ENCODE measurements around the gene MPC2. TPM values are rescaled to one million over a fixed set of nuclear protein-coding genes. Genes with fewer than 3 reads are reported as not detected.

Gene MPC2
- total RNA-seq, 1 experiment from 2014 or later: 71.7 TPM

DNA sequence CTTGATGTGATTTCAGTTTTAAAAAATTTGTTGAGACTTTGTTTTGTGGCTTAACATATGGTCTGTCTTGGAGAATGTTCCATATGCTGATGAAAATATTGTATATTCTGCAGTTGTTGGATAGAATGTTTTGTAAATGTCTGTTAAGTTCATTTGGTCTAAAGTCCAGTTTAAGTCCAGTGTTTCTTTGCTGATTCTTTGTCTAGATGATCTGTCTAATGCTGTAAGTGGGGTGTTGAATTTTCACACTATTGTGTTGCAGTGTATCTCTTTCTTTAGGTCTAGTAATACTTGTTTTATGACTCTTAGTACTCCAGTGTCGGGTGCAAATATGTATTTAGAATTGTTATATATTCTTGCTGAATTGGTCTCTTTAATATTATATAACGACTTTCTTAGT is 10.9 kb upstream of the MPC2 start:
- Histone ChIP-seq H3K27me3 (ENCODE audit: control insufficient read depth, insufficient read depth, low read length) (no peaks in the 10 kb centered on the region), H3K27ac (ENCODE audit: low read length) (no peak overlapping the region), H3K4me1 (ENCODE audit: control insufficient read depth, insufficient read depth, low read length) (no peaks in the 10 kb centered on the region), H3K9me3 (ENCODE audit: control insufficient read depth, insufficient read depth, low read depth, low read length) (no peaks in the 10 kb centered on the region), H3K4me3 (ENCODE audit: low read depth in 2 of 2, low read length in 2 of 2) (no peak overlapping the region), H3K36me3 (ENCODE audit: control insufficient read depth, insufficient read depth, low read length) (peaks cover under 1% of the 10 kb centered on the region; the same call in 1 of the 2 replicates)
- intact Hi-C loops (cut with micrococcal nuclease; ENCODE audit: unreplicated experiment) (no loop called here), in situ Hi-C loops (cut with HindIII; ENCODE audit: low pct_unique_long_range_greater_than_20kb, low sequenced_read_pairs) (no loop called here)
- POLR2A ChIA-PET: no interaction called here
- CTCF ChIA-PET: no interaction called here
- no peak for DNase-seq (ENCODE audit: low read depth, low spot score)
- TF ChIP-seq, protein P1, sequence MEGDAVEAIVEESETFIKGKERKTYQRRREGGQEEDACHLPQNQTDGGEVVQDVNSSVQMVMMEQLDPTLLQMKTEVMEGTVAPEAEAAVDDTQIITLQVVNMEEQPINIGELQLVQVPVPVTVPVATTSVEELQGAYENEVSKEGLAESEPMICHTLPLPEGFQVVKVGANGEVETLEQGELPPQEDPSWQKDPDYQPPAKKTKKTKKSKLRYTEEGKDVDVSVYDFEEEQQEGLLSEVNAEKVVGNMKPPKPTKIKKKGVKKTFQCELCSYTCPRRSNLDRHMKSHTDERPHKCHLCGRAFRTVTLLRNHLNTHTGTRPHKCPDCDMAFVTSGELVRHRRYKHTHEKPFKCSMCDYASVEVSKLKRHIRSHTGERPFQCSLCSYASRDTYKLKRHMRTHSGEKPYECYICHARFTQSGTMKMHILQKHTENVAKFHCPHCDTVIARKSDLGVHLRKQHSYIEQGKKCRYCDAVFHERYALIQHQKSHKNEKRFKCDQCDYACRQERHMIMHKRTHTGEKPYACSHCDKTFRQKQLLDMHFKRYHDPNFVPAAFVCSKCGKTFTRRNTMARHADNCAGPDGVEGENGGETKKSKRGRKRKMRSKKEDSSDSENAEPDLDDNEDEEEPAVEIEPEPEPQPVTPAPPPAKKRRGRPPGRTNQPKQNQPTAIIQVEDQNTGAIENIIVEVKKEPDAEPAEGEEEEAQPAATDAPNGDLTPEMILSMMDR (IDR thresholded peaks at IDR 0.05): no peak
- TF ChIP-seq POLR2AphosphoS5 (IDR thresholded peaks at IDR 0.05; ENCODE audit: low read depth, low read length) (no peak), SIN3A (IDR thresholded peaks at IDR 0.05; ENCODE audit: borderline replicate concordance, insufficient read depth, low read depth, low read length) (no peak), TCF7L2 (IDR thresholded peaks at IDR 0.05; ENCODE audit: low read depth, low read length) (no peak)
- TF ChIP-seq, protein P2, sequence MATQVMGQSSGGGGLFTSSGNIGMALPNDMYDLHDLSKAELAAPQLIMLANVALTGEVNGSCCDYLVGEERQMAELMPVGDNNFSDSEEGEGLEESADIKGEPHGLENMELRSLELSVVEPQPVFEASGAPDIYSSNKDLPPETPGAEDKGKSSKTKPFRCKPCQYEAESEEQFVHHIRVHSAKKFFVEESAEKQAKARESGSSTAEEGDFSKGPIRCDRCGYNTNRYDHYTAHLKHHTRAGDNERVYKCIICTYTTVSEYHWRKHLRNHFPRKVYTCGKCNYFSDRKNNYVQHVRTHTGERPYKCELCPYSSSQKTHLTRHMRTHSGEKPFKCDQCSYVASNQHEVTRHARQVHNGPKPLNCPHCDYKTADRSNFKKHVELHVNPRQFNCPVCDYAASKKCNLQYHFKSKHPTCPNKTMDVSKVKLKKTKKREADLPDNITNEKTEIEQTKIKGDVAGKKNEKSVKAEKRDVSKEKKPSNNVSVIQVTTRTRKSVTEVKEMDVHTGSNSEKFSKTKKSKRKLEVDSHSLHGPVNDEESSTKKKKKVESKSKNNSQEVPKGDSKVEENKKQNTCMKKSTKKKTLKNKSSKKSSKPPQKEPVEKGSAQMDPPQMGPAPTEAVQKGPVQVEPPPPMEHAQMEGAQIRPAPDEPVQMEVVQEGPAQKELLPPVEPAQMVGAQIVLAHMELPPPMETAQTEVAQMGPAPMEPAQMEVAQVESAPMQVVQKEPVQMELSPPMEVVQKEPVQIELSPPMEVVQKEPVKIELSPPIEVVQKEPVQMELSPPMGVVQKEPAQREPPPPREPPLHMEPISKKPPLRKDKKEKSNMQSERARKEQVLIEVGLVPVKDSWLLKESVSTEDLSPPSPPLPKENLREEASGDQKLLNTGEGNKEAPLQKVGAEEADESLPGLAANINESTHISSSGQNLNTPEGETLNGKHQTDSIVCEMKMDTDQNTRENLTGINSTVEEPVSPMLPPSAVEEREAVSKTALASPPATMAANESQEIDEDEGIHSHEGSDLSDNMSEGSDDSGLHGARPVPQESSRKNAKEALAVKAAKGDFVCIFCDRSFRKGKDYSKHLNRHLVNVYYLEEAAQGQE (IDR thresholded peaks at IDR 0.05; ENCODE audit: insufficient read depth in 1 of 2, low read depth in 2 of 2, low read length in 1 of 2): no peak
- no TSS peak for BruUV-seq (replicated peaks)
- no peak for ATAC-seq

DNA sequence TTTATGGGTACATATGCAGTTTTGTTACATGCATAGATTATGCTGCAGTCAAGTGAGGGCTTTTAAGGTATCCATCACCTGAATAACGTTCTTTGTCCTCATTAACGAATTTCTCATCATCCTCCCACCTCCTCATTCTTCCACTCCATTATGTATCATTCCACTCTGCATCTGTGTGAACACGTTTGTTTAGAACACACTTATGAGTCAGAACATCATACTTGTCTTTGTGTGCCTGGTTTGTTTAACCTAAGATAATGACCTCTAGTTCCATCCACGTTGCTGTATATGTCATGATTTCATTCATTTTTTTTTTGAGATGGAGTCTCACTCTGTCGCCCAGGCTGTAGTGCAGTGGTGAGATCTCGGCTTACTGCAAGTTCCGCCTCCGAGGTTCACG is 6.7 kb upstream of the MPC2 start:
- H3K4me3 ChIP-seq (ENCODE audit: low read depth in 2 of 2, low read length in 2 of 2): no peak overlapping the region
- no TSS peak for BruUV-seq (replicated peaks)
- no peaks in the 10 kb centered on the region for H3K36me3 ChIP-seq (ENCODE audit: control insufficient read depth, insufficient read depth, low read length)
- in situ Hi-C loops (cut with HindIII; ENCODE audit: low pct_unique_long_range_greater_than_20kb, low sequenced_read_pairs): no loop called here
- H3K9me3 ChIP-seq (ENCODE audit: control insufficient read depth, insufficient read depth, low read depth, low read length): no peaks in the 10 kb centered on the region
- CTCF ChIA-PET: no interaction called here
- TF ChIP-seq, protein P2 (IDR thresholded peaks at IDR 0.05; ENCODE audit: insufficient read depth in 1 of 2, low read depth in 2 of 2, low read length in 1 of 2): no peak
- no peak for TF ChIP-seq SIN3A (IDR thresholded peaks at IDR 0.05; ENCODE audit: borderline replicate concordance, insufficient read depth, low read depth, low read length)
- TF ChIP-seq POLR2AphosphoS5 (IDR thresholded peaks at IDR 0.05; ENCODE audit: low read depth, low read length): no peak
- no peak for TF ChIP-seq TCF7L2 (IDR thresholded peaks at IDR 0.05; ENCODE audit: low read depth, low read length)
- POLR2A ChIA-PET: no interaction called here
- ATAC-seq (no peak), DNase-seq (ENCODE audit: low read depth, low spot score) (no peak)
- intact Hi-C loops (cut with micrococcal nuclease; ENCODE audit: unreplicated experiment): no loop called here
- H3K27ac ChIP-seq (ENCODE audit: low read length): no peak overlapping the region
- H3K4me1 ChIP-seq (ENCODE audit: control insufficient read depth, insufficient read depth, low read length): peaks cover 9% of the 10 kb centered on the region; the same call in 1 of the 2 replicates
- no peaks in the 10 kb centered on the region for H3K27me3 ChIP-seq (ENCODE audit: control insufficient read depth, insufficient read depth, low read length)

All from Panc1 (cell line).